Thymus (tissue), 11 donors: ENCODE measurements around the gene ROMO1. TPM values are rescaled to one million over a fixed set of nuclear protein-coding genes. Genes with fewer than 3 reads are reported as not detected.
"Not testable (repeated sequence)": the region's sequence is repeated elsewhere in the genome, so short reads cannot be mapped to it uniquely, and the experiment has no call there.

Experiments used
- DNase-seq, 9 donors: peaks; one replicate each; pipeline ENCODE4 v3.0.0-alpha.2; 2013; ENCODE audit warnings: low spot score in 9 of 9, low read depth in 6 of 9, missing footprints in 1 of 9
- H3K27ac ChIP-seq, 2 donors: one replicate each; pipeline ENCODE4 v1.5.1; 2013; ENCODE audit warnings: control low read depth in 1 of 2, low read depth in 1 of 2, low read length in 1 of 2, mild to moderate bottlenecking in 1 of 2, moderate library complexity in 1 of 2
- H3K27me3 ChIP-seq, 2 donors: one replicate each; pipeline ENCODE4 v1.5.1; 2013; ENCODE audit warnings: low read length in 1 of 2; ENCODE audit not compliant: control insufficient read depth in 2 of 2, insufficient read depth in 1 of 2
- H3K36me3 ChIP-seq, 2 donors: one replicate each; pipeline ENCODE4 v1.5.1; 2013; ENCODE audit warnings: low read length in 1 of 2, mild to moderate bottlenecking in 1 of 2, moderate library complexity in 1 of 2; ENCODE audit not compliant: control insufficient read depth in 2 of 2, insufficient read depth in 2 of 2
- H3K4me1 ChIP-seq, 2 donors: one replicate each; pipeline ENCODE4 v1.5.1; 2013; ENCODE audit warnings: low read length in 2 of 2; ENCODE audit not compliant: control insufficient read depth in 2 of 2, insufficient read depth in 2 of 2
- H3K4me3 ChIP-seq, 2 donors: one replicate each; pipeline ENCODE4 v1.5.1; 2013; ENCODE audit warnings: low read length in 2 of 2, control low read depth in 1 of 2, mild to moderate bottlenecking in 1 of 2
- H3K9me3 ChIP-seq, 2 donors: one replicate each; pipeline ENCODE4 v1.5.1; 2013; ENCODE audit warnings: low read length in 1 of 2, mild to moderate bottlenecking in 1 of 2; ENCODE audit not compliant: control insufficient read depth in 2 of 2, insufficient read depth in 1 of 2
- WGBS: extraction: QIAGEN DNeasy Blood & Tissue Kit; methylation state at CpG from one replicate; pipeline ENCODE4 v1.1.7; 2013; 5-methylcytosine and 5-hydroxymethylcytosine counted together
- polyA plus RNA-seq: library from polyadenylated mRNA; stranded (reverse); fragments of 200-250 nt; gene quantifications from one replicate; pipeline ENCODE4 v1.2.3, GENCODE V29; 2013
- total RNA-seq: library from RNA; stranded (reverse); fragments of 120-200 nt; gene quantifications from one replicate; pipeline ENCODE4 v1.2.4, GENCODE V29; 2013
- donor health status: healthy.

The ROMO1 gene
- total and polyA plus RNA-seq, 2 donors: 213 to 296 TPM

DNA sequence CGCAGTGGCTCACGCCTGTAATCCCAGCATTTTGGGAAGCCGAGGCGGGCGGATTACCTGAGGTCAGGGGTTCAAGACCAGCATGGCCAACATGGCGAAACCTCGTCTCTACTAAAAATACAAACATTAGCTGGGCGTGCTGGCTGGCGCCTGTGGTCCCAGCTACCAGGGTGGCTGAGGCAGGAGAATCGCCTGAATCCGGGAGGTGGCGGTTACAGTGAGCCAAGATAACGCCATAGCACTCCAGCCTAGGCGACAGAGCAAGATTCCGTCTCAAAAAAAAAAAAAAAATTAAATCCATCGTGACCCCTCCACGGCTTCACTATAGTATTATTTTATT lies 33.3 kb upstream of the ROMO1 start:
- Histone ChIP-seq H3K9me3 (no peaks in the 10 kb centered on the region), H3K27ac (no peak overlapping the region)
- DNase-seq: no peak

GRCh38 chr20:35669221-35669620 lies 30.0 kb upstream of the ROMO1 start:
- DNase-seq: no peak
- Histone ChIP-seq H3K27ac (no peak overlapping the region), H3K27me3 (no peaks in the 10 kb centered on the region), H3K4me3 (no peak overlapping the region), H3K9me3 (no peaks in the 10 kb centered on the region), H3K36me3 (peaks cover 33 to 35% of the 10 kb centered on the region in 2 donors), H3K4me1 (peaks cover 0 to 4% of the 10 kb centered on the region in 2 donors)
- WGBS: 99% methylated on average over 5 of the region's 5 CpGs

More for the DNA sequence above, 33.3 kb upstream of the ROMO1 start:
- no peaks in the 10 kb centered on the region for H3K27me3 ChIP-seq
- H3K4me3 ChIP-seq: no peak overlapping the region
- H3K36me3 ChIP-seq: peaks cover 11 to 13% of the 10 kb centered on the region in 2 donors
- 98% methylated on average over 17 of the region's 17 CpGs for WGBS
- H3K4me1 ChIP-seq: peaks cover 14% of the 10 kb centered on the region in 2 donors

GRCh38 chr20:35669681-35670080 lies 29.5 kb upstream of the ROMO1 start:
- Histone ChIP-seq H3K27me3 (no peaks in the 10 kb centered on the region), H3K4me3 (no peak overlapping the region), H3K27ac (no peak overlapping the region), H3K9me3 (no peaks in the 10 kb centered on the region), H3K36me3 (peaks cover 35 to 38% of the 10 kb centered on the region in 2 donors), H3K4me1 (peaks cover 0 to 4% of the 10 kb centered on the region in 2 donors)
- no peak for DNase-seq
- 90% methylated on average over 1 of the region's 1 CpG for WGBS

- no peaks in the 10 kb centered on the region for H3K9me3 ChIP-seq
- no peak overlapping the region for H3K27ac ChIP-seq
- 98% methylated on average over 4 of the region's 4 CpGs for WGBS
- H3K36me3 ChIP-seq: peaks cover 36 to 40% of the 10 kb centered on the region in 2 donors
- H3K27me3 ChIP-seq: no peaks in the 10 kb centered on the region
- no peak for DNase-seq
- no peaks in the 10 kb centered on the region for H3K4me1 ChIP-seq
- H3K4me3 ChIP-seq: no peak overlapping the region
Observed at GRCh38 chr20:35673884-35674283, 25.3 kb upstream of the ROMO1 start.

GRCh38 chr20:35674921-35675320 lies 24.3 kb upstream of the ROMO1 start:
- no peak overlapping the region for H3K27ac ChIP-seq
- H3K4me3 ChIP-seq: no peak overlapping the region
- DNase-seq: no peak
- H3K27me3 ChIP-seq: no peaks in the 10 kb centered on the region
- no peaks in the 10 kb centered on the region for H3K9me3 ChIP-seq
- H3K4me1 ChIP-seq: no peaks in the 10 kb centered on the region
- WGBS: over 99% methylated on average over 8 of the region's 8 CpGs
- peaks cover 27 to 35% of the 10 kb centered on the region in 2 donors for H3K36me3 ChIP-seq

DNA sequence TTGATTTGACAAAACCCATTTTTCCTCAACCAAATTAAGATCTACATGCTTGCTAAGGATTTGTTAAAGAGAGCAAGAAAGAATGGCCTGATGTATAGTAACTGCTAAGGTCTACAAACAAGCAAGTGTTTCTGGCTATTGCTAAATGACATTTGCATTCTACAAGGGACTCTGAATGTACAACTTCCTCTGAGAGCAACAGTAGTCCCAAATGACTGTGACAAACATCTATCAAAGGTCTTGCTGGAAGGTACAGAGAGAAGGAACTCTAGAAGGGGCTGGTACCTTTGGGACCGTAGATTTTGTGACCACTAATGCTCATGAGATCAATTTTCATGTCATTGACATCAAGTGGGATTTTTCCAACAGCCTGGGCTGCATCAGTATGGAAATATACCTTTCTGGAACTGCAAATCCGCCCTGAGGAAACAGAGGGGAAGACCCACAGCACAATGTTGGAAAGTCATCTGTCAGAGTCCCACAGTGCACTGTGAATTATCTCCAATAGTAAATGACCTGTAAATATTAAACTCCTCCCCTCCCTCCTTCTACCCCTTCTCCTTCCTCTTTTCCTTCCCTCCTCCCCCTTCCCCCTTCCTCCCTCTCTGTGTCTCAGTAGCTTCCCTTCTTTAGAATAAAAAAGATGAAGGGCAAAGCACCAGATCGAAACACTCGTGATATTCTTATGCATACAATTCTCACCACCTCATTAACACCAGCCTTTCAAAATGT lies 18.6 kb upstream of the ROMO1 start:
- H3K27ac ChIP-seq: no peak overlapping the region
- peaks cover 3 to 12% of the 10 kb centered on the region in 2 donors for H3K36me3 ChIP-seq
- no peaks in the 10 kb centered on the region for H3K27me3 ChIP-seq
- no peaks in the 10 kb centered on the region for H3K9me3 ChIP-seq
- DNase-seq: no peak
- no peak overlapping the region for H3K4me3 ChIP-seq
- WGBS: 51% methylated on average over 4 of the region's 4 CpGs
- H3K4me1 ChIP-seq: no peaks in the 10 kb centered on the region

- H3K27me3 ChIP-seq: no peaks in the 10 kb centered on the region
- peaks cover 4 to 14% of the 10 kb centered on the region in 2 donors for H3K36me3 ChIP-seq
- 99% methylated on average over 1 of the region's 1 CpG for WGBS
- no peak for DNase-seq
- no peaks in the 10 kb centered on the region for H3K9me3 ChIP-seq
- H3K27ac ChIP-seq: no peak overlapping the region
- H3K4me3 ChIP-seq: no peak overlapping the region
- H3K4me1 ChIP-seq: no peaks in the 10 kb centered on the region
Observed at GRCh38 chr20:35681960-35682359, 17.2 kb upstream of the ROMO1 start.

DNA sequence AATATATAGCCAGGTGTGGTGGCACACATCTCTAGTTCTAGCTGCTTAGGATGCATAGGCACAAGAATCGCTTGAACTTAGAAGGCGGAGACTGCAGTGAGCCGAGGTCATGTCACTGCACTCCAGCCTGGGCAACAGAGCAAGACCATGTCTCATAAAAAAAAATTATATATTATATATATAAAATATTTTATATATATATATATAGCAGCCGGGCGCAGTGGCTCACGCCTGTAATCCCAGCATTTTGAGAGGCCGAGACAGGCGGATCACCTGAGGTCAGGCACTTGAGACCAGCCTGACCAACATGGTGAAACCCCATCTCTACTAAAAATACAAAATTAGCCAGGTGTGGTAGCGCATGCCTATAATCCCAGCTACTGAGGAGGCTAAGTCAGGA lies 13.8 kb upstream of the ROMO1 start:
- H3K4me1 ChIP-seq, H3K27me3 ChIP-seq, DNase-seq, H3K27ac ChIP-seq, H3K9me3 ChIP-seq, H3K4me3 ChIP-seq: not testable (repeated sequence)
- WGBS: 98% methylated on average over 9 of the region's 9 CpGs
- peaks cover 25 to 32% of the 10 kb centered on the region in 2 donors for H3K36me3 ChIP-seq

DNA sequence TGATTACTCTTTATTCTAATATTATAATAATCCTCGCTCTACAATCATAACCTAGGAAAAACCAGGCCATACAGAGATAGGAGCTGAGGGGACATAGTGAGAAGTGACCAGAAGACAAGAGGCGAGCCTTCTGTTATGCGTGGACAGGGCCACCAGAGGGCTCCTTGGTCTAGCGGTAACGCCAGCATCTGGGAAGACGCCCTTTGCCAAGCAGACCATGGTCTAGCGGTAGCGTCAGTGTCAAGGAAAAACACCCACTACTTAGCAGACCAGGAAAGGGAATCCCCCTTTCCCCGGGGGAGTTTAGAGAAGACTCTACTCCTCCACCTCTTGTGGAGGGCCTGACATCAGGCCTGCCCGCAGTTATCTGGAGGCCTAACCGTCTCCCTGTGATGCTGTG lies 12.3 kb upstream of the ROMO1 start:
- H3K27me3 ChIP-seq, H3K4me3 ChIP-seq, DNase-seq, H3K27ac ChIP-seq, H3K9me3 ChIP-seq, H3K4me1 ChIP-seq: not testable (repeated sequence)
- peaks cover 30 to 34% of the 10 kb centered on the region in 2 donors for H3K36me3 ChIP-seq
- 97% methylated on average over 11 of the region's 11 CpGs for WGBS
